Measurements from ENCODE around the gene CDH13.

DNA sequence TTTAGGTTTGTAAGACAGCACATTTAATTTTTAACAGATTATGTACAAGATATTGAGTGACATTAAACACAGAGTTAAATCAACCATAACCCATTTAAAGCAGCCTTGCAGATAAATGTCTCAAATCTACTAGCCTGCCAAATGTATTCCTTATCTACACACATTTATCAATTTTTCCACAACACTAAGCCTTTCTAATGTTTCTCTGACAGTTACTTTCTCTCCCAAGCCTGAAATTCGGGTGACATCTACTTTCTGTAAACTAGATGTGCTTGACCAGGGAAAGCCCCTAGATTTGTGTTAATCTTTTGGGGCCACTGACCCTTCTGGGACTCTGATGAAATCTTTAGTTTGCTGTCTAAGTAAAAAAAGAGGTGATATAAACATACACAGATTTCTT is 69.0 kb downstream of the CDH13 start:
- TF ChIP-seq YY1 (IDR thresholded peaks at IDR 0.05; ENCODE audit: low read depth, low read length) (no peak), MYC (IDR thresholded peaks at IDR 0.05; ENCODE audit: insufficient read depth, insufficient read length, insufficient replicate concordance, low read length, severe bottlenecking) (no peak), SMC3 (IDR thresholded peaks at IDR 0.05; ENCODE audit: borderline replicate concordance, low read length) (no peak), TAF1 (IDR thresholded peaks at IDR 0.05; ENCODE audit: borderline replicate concordance, low read depth, low read length) (no peak), HDAC2 (IDR thresholded peaks at IDR 0.05) (no peak), RUNX3 (IDR thresholded peaks at IDR 0.05; ENCODE audit: low read length) (no peak), EP300 (IDR thresholded peaks at IDR 0.05; ENCODE audit: borderline replicate concordance in 1 of 2, control insufficient read depth in 1 of 2, low read depth in 2 of 2, low read length in 2 of 2) (no peak), TARDBP (IDR thresholded peaks at IDR 0.05; ENCODE audit: borderline replicate concordance) (no peak), JUND (IDR thresholded peaks at IDR 0.05; ENCODE audit: low read depth, low read length) (no peak)
- TF ChIP-seq, protein P1, sequence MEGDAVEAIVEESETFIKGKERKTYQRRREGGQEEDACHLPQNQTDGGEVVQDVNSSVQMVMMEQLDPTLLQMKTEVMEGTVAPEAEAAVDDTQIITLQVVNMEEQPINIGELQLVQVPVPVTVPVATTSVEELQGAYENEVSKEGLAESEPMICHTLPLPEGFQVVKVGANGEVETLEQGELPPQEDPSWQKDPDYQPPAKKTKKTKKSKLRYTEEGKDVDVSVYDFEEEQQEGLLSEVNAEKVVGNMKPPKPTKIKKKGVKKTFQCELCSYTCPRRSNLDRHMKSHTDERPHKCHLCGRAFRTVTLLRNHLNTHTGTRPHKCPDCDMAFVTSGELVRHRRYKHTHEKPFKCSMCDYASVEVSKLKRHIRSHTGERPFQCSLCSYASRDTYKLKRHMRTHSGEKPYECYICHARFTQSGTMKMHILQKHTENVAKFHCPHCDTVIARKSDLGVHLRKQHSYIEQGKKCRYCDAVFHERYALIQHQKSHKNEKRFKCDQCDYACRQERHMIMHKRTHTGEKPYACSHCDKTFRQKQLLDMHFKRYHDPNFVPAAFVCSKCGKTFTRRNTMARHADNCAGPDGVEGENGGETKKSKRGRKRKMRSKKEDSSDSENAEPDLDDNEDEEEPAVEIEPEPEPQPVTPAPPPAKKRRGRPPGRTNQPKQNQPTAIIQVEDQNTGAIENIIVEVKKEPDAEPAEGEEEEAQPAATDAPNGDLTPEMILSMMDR (IDR thresholded peaks at IDR 0.05 in 2 of 3, conservative IDR thresholded peaks at IDR 0.05 in 1 of 3; ENCODE audit: control insufficient read depth in 2 of 3, extremely low read depth in 1 of 3, insufficient read depth in 1 of 3, low read depth in 3 of 3, low read length in 3 of 3) = no peak
- TF ChIP-seq, protein P2, sequence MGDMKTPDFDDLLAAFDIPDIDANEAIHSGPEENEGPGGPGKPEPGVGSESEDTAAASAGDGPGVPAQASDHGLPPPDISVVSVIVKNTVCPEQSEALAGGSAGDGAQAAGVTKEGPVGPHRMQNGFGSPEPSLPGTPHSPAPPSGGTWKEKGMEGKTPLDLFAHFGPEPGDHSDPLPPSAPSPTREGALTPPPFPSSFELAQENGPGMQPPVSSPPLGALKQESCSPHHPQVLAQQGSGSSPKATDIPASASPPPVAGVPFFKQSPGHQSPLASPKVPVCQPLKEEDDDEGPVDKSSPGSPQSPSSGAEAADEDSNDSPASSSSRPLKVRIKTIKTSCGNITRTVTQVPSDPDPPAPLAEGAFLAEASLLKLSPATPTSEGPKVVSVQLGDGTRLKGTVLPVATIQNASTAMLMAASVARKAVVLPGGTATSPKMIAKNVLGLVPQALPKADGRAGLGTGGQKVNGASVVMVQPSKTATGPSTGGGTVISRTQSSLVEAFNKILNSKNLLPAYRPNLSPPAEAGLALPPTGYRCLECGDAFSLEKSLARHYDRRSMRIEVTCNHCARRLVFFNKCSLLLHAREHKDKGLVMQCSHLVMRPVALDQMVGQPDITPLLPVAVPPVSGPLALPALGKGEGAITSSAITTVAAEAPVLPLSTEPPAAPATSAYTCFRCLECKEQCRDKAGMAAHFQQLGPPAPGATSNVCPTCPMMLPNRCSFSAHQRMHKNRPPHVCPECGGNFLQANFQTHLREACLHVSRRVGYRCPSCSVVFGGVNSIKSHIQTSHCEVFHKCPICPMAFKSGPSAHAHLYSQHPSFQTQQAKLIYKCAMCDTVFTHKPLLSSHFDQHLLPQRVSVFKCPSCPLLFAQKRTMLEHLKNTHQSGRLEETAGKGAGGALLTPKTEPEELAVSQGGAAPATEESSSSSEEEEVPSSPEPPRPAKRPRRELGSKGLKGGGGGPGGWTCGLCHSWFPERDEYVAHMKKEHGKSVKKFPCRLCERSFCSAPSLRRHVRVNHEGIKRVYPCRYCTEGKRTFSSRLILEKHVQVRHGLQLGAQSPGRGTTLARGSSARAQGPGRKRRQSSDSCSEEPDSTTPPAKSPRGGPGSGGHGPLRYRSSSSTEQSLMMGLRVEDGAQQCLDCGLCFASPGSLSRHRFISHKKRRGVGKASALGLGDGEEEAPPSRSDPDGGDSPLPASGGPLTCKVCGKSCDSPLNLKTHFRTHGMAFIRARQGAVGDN (IDR thresholded peaks at IDR 0.05) = no peak
- TF ChIP-seq, protein P3, sequence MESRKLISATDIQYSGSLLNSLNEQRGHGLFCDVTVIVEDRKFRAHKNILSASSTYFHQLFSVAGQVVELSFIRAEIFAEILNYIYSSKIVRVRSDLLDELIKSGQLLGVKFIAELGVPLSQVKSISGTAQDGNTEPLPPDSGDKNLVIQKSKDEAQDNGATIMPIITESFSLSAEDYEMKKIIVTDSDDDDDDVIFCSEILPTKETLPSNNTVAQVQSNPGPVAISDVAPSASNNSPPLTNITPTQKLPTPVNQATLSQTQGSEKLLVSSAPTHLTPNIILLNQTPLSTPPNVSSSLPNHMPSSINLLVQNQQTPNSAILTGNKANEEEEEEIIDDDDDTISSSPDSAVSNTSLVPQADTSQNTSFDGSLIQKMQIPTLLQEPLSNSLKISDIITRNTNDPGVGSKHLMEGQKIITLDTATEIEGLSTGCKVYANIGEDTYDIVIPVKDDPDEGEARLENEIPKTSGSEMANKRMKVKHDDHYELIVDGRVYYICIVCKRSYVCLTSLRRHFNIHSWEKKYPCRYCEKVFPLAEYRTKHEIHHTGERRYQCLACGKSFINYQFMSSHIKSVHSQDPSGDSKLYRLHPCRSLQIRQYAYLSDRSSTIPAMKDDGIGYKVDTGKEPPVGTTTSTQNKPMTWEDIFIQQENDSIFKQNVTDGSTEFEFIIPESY (IDR thresholded peaks at IDR 0.05) = no peak
- TF ChIP-seq, protein P4, sequence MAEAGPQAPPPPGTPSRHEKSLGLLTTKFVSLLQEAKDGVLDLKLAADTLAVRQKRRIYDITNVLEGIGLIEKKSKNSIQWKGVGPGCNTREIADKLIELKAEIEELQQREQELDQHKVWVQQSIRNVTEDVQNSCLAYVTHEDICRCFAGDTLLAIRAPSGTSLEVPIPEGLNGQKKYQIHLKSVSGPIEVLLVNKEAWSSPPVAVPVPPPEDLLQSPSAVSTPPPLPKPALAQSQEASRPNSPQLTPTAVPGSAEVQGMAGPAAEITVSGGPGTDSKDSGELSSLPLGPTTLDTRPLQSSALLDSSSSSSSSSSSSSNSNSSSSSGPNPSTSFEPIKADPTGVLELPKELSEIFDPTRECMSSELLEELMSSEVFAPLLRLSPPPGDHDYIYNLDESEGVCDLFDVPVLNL (IDR thresholded peaks at IDR 0.05; ENCODE audit: low read depth, low read length) = no peak
